ENCODE results near the gene BCKDHA.

BCKDHA gene

DNA sequence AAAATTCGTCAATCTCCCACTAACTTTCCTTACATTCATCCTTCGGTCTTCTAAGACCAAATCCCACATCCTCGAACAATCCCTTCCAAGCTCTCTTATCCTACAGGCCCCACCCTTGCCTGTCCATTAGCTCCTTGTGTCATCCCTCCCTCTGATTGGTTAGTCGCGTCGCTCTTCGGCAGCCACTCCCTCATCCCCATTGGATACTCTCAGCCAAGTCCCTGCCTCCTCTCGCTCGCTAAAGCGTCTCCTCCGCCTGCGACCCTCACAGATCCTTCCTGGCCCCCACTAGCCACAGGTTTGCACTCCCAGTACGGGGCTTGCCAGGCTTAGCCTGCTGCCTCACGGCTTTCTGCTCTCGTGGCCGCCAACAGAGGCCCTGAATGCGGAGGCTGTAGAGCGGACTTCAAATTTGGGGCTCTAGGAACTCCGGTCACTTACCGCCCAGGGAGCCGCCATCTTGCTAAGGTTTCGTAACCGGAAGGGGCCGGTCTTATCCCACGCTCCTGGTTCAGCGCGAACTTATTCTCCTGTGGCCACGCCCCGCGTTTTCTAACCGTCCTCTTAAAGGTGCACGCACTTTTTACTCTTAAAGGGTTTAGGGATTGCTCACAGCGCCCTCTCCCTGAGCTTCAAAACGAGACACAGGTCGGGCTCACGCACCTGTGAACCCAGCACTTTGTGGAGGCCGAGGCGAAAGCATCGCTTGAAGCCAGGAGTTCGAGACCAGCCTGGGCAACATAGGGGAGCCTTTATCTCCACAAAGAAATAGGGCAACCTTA, 42.0 kb downstream of the BCKDHA start, which contains the start of gene DMAC2:
Gene DMAC2 (minus strand): TSS at position 472 of the 782 bp plus-strand sequence. CDS start 13 bp downstream, at position 459.
- peak within 1 kb of the TSS; percentile 36 for H4K12ac ChIP-seq (ENCODE audit: low read depth, low read length)
- H2BK120ac ChIP-seq (ENCODE audit: insufficient read depth, low read length, poor library complexity) = no peak within 1 kb of the TSS
- H3K36me3 ChIP-seq (ENCODE audit: control insufficient read depth in 1 of 2, insufficient read depth in 2 of 2, low read length in 2 of 2) = peaks cover 9 to 10% of the 10 kb centered on the region in 2 experiments
- peak; percentile 99 for DNase-seq
- peak within 1 kb of the TSS; percentile 35 for H2AFZ ChIP-seq (ENCODE audit: insufficient read depth, low read length, poor library complexity)
- peak within 1 kb of the TSS; percentile 44 for H4K91ac ChIP-seq (ENCODE audit: low read depth, low read length)
- H3K79me1 ChIP-seq (ENCODE audit: low read length) = peaks cover 2% of the 10 kb centered on the region
- H2BK5ac ChIP-seq (ENCODE audit: low read depth, low read length, poor library complexity) = peak within 1 kb of the TSS; percentile 23
- no peaks in the 10 kb centered on the region for H3K27me3 ChIP-seq (ENCODE audit: insufficient read depth, low read length)
- H3K79me2 ChIP-seq (ENCODE audit: control insufficient read depth, insufficient read depth, low read length, poor library complexity) = no peaks in the 10 kb centered on the region
- H3K4me2 ChIP-seq (ENCODE audit: low read length) = peak within 1 kb of the TSS; percentile 64
- H3K4me3 ChIP-seq (ENCODE audit: low read depth, low read length) = peak within 1 kb of the TSS; percentile 97
- H4K8ac ChIP-seq (ENCODE audit: low read depth, low read length) = peak within 1 kb of the TSS; percentile 89
- H3K4me1 ChIP-seq (ENCODE audit: control insufficient read depth in 1 of 2, insufficient read depth in 2 of 2, low read length in 2 of 2) = no peaks in the 10 kb centered on the region
- H3K23ac ChIP-seq (ENCODE audit: low read length) = no peak within 1 kb of the TSS
- no peak within 1 kb of the TSS for H2BK12ac ChIP-seq (ENCODE audit: low read length)
- peak within 1 kb of the TSS; percentile 75 for H3K27ac ChIP-seq (ENCODE audit: low read depth, low read length)
- no CpG with 5 or more reads among the region's 40 CpGs for WGBS (ENCODE audit: extremely low coverage, insufficient coverage, insufficient read length)
- no peak within 1 kb of the TSS for H2AK5ac ChIP-seq (ENCODE audit: low read length)
- H3K9me3 ChIP-seq (ENCODE audit: insufficient read depth, low read depth, low read length) = peaks cover 2% of the 10 kb centered on the region
- peak within 1 kb of the TSS; percentile 47 for H3K18ac ChIP-seq (ENCODE audit: low read length)
- H3K14ac ChIP-seq (ENCODE audit: low read length) = peak within 1 kb of the TSS; percentile 56
- peak within 1 kb of the TSS; percentile 96 for H3K9ac ChIP-seq (ENCODE audit: low read length)
- H3K4ac ChIP-seq (ENCODE audit: low read depth, low read length) = peak within 1 kb of the TSS; percentile 10

GRCh38 chr19:41441321-41441945, 43.8 kb downstream of the BCKDHA start:
- no peak overlapping the region for H2BK12ac ChIP-seq (ENCODE audit: low read length)
- no peak overlapping the region for H4K12ac ChIP-seq (ENCODE audit: low read depth, low read length)
- H3K4me1 ChIP-seq (ENCODE audit: control insufficient read depth in 1 of 2, insufficient read depth in 2 of 2, low read length in 2 of 2) = no peaks in the 10 kb centered on the region
- H3K27me3 ChIP-seq (ENCODE audit: insufficient read depth, low read length) = no peaks in the 10 kb centered on the region
- no peak overlapping the region for H3K27ac ChIP-seq (ENCODE audit: low read depth, low read length)
- H3K4ac ChIP-seq (ENCODE audit: low read depth, low read length) = no peak overlapping the region
- no peak overlapping the region for H4K8ac ChIP-seq (ENCODE audit: low read depth, low read length)
- no peak overlapping the region for H3K4me3 ChIP-seq (ENCODE audit: low read depth, low read length)
- no peak overlapping the region for H2BK120ac ChIP-seq (ENCODE audit: insufficient read depth, low read length, poor library complexity)
- no peak overlapping the region for H4K91ac ChIP-seq (ENCODE audit: low read depth, low read length)
- peaks cover 5% of the 10 kb centered on the region for H3K9me3 ChIP-seq (ENCODE audit: insufficient read depth, low read depth, low read length)
- H3K79me1 ChIP-seq (ENCODE audit: low read length) = peaks cover 2% of the 10 kb centered on the region
- H2AK5ac ChIP-seq (ENCODE audit: low read length) = no peak overlapping the region
- no peak overlapping the region for H3K14ac ChIP-seq (ENCODE audit: low read length)
- no peak for DNase-seq
- no peak overlapping the region for H3K18ac ChIP-seq (ENCODE audit: low read length)
- H3K23ac ChIP-seq (ENCODE audit: low read length) = no peak overlapping the region
- no peak overlapping the region for H2AFZ ChIP-seq (ENCODE audit: insufficient read depth, low read length, poor library complexity)
- H3K36me3 ChIP-seq (ENCODE audit: control insufficient read depth in 1 of 2, insufficient read depth in 2 of 2, low read length in 2 of 2) = peaks cover 4 to 6% of the 10 kb centered on the region in 2 experiments
- H3K79me2 ChIP-seq (ENCODE audit: control insufficient read depth, insufficient read depth, low read length, poor library complexity) = no peaks in the 10 kb centered on the region
- no CpG with 5 or more reads among the region's 15 CpGs for WGBS (ENCODE audit: extremely low coverage, insufficient coverage, insufficient read length)
- H2BK5ac ChIP-seq (ENCODE audit: low read depth, low read length, poor library complexity) = no peak overlapping the region
- no peak overlapping the region for H3K4me2 ChIP-seq (ENCODE audit: low read length)
- H3K9ac ChIP-seq (ENCODE audit: low read length) = no peak overlapping the region

DNA sequence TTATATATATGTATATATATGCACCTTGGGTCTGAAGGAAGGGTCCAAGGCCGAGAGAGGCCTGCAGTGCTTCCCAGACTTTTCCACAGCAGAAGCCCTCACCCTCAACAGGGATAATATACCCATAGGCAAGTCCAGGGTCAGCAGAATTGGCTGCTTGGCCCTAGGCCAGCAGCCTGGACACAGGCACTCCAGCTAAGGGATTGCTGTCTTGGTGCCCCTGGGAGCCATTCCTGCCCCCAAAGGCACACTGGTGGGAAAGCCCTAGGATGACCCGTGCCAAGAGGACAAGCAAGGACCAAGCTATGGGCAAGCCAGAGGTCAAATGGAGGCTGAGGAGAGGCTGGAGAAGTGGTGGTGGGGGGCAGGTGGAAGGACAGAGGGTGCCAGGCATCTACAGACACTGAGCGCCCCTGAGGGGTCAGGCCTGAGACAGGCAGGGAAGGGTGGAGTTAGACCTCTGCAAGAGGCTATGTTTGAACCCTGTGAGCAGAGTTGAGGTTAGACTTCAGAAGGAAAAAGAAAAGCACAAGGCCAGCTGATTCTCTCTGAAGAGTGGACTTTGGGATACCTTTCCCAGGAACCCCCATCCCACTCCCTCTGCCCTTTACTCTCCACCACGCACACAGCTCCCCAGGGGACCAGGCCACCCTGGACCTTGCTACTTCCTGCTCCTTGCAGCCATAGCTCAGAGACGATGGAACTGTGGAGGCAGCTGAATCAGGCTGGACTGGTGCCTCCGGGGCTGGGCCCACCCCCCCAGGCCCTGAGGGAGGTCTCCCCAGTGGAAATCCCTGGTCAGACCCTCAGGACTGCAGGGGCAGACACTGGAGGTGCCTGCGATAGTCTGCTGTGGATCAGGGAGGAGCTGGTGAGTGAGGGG, 45.1 kb downstream of the BCKDHA start, which contains the start of gene ERICH4:
Gene ERICH4 (plus strand): TSS at position 684 of the 883 bp plus-strand sequence. CDS start 14 bp downstream, at position 698.
- Histone ChIP-seq H2BK120ac (ENCODE audit: insufficient read depth, low read length, poor library complexity) (no peak within 1 kb of the TSS), H3K9me3 (ENCODE audit: insufficient read depth, low read depth, low read length) (peaks cover 5% of the 10 kb centered on the region), H3K4me1 (ENCODE audit: control insufficient read depth in 1 of 2, insufficient read depth in 2 of 2, low read length in 2 of 2) (no peaks in the 10 kb centered on the region), H3K14ac (ENCODE audit: low read length) (no peak within 1 kb of the TSS), H3K79me1 (ENCODE audit: low read length) (peaks cover 2% of the 10 kb centered on the region), H3K27ac (ENCODE audit: low read depth, low read length) (no peak within 1 kb of the TSS), H4K91ac (ENCODE audit: low read depth, low read length) (no peak within 1 kb of the TSS), H2AFZ (ENCODE audit: insufficient read depth, low read length, poor library complexity) (no peak within 1 kb of the TSS), H3K23ac (ENCODE audit: low read length) (no peak within 1 kb of the TSS), H4K8ac (ENCODE audit: low read depth, low read length) (no peak within 1 kb of the TSS), H2BK5ac (ENCODE audit: low read depth, low read length, poor library complexity) (no peak within 1 kb of the TSS), H3K27me3 (ENCODE audit: insufficient read depth, low read length) (no peaks in the 10 kb centered on the region), H3K79me2 (ENCODE audit: control insufficient read depth, insufficient read depth, low read length, poor library complexity) (no peaks in the 10 kb centered on the region), H3K18ac (ENCODE audit: low read length) (no peak within 1 kb of the TSS), H3K9ac (ENCODE audit: low read length) (no peak within 1 kb of the TSS), H3K4me3 (ENCODE audit: low read depth, low read length) (no peak within 1 kb of the TSS), H2AK5ac (ENCODE audit: low read length) (no peak within 1 kb of the TSS), H3K4me2 (ENCODE audit: low read length) (no peak within 1 kb of the TSS), H4K12ac (ENCODE audit: low read depth, low read length) (no peak within 1 kb of the TSS), H2BK12ac (ENCODE audit: low read length) (no peak within 1 kb of the TSS), H3K4ac (ENCODE audit: low read depth, low read length) (no peak within 1 kb of the TSS), H3K36me3 (ENCODE audit: control insufficient read depth in 1 of 2, insufficient read depth in 2 of 2, low read length in 2 of 2) (peaks cover 3% of the 10 kb centered on the region in 2 experiments)
- WGBS (ENCODE audit: extremely low coverage, insufficient coverage, insufficient read length) = no CpG with 5 or more reads among the region's 7 CpGs
- no peak for DNase-seq

DNA sequence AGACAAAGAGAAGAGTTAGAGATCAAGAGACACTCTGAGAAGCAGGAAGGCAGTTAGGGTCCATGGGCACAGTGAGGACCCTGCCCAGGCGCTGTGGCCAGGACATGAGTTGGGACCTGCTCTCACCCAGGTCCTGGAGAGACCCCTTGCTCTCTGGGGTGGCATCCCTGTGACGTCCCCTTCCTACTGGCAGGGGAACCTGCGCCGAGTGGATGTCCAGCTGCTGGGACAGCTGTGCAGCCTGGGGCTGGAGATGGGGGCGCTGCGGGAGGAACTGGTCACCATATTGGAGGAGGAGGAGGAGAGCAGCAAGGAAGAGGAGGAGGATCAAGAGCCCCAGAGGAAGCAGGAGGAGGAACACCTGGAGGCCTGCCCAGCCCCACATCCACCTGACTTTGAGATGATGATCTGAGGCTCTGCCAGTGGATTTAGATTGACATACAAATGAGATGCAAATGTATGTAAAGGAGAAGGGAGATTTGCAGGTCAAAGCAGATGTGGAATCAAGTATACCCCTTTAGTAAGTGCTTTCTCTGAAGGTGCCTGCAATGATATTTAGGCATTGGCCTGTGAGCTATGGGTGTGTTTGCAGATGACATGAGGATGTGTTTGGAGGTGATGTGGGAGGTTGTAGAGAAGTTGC, 46.3 kb downstream of the BCKDHA start:
- H2BK120ac ChIP-seq (ENCODE audit: insufficient read depth, low read length, poor library complexity) = no peak overlapping the region
- H4K8ac ChIP-seq (ENCODE audit: low read depth, low read length) = no peak overlapping the region
- no peak overlapping the region for H3K9ac ChIP-seq (ENCODE audit: low read length)

More for the DNA sequence above, 46.3 kb downstream of the BCKDHA start:
- Histone ChIP-seq H4K91ac (ENCODE audit: low read depth, low read length) (no peak overlapping the region), H3K4ac (ENCODE audit: low read depth, low read length) (no peak overlapping the region), H2BK12ac (ENCODE audit: low read length) (no peak overlapping the region), H2AK5ac (ENCODE audit: low read length) (no peak overlapping the region), H3K18ac (ENCODE audit: low read length) (no peak overlapping the region), H4K12ac (ENCODE audit: low read depth, low read length) (no peak overlapping the region), H3K79me2 (ENCODE audit: control insufficient read depth, insufficient read depth, low read length, poor library complexity) (no peaks in the 10 kb centered on the region), H3K14ac (ENCODE audit: low read length) (no peak overlapping the region), H2BK5ac (ENCODE audit: low read depth, low read length, poor library complexity) (no peak overlapping the region), H3K23ac (ENCODE audit: low read length) (no peak overlapping the region), H2AFZ (ENCODE audit: insufficient read depth, low read length, poor library complexity) (no peak overlapping the region), H3K27me3 (ENCODE audit: insufficient read depth, low read length) (no peaks in the 10 kb centered on the region), H3K27ac (ENCODE audit: low read depth, low read length) (no peak overlapping the region), H3K4me2 (ENCODE audit: low read length) (no peak overlapping the region), H3K79me1 (ENCODE audit: low read length) (peaks cover 2% of the 10 kb centered on the region), H3K36me3 (ENCODE audit: control insufficient read depth in 1 of 2, insufficient read depth in 2 of 2, low read length in 2 of 2) (no peaks in the 10 kb centered on the region), H3K4me1 (ENCODE audit: control insufficient read depth in 1 of 2, insufficient read depth in 2 of 2, low read length in 2 of 2) (no peaks in the 10 kb centered on the region), H3K4me3 (ENCODE audit: low read depth, low read length) (no peak overlapping the region), H3K9me3 (ENCODE audit: insufficient read depth, low read depth, low read length) (peaks cover 5% of the 10 kb centered on the region)
- no CpG with 5 or more reads among the region's 6 CpGs for WGBS (ENCODE audit: extremely low coverage, insufficient coverage, insufficient read length)
- no peak for DNase-seq

All from trophoblast cell (in vitro differentiated cells and primary cell).